H9 (cell line): ENCODE measurements around the gene PJA1. TPM values are rescaled to one million over a fixed set of nuclear protein-coding genes. Genes with fewer than 3 reads are reported as not detected.

Experiments used
- DNase-seq: peaks from one replicate; pipeline ENCODE4 v3.0.0-alpha.2; 2017
- H2AFZ ChIP-seq: one replicate; pipeline ENCODE4 v1.6.1; 2013; ENCODE audit warnings: mild to moderate bottlenecking, low read length, control low read depth, moderate library complexity
- H2AK5ac ChIP-seq: 2 replicates; pipeline ENCODE4 v1.6.1; 2013; ENCODE audit warnings: low read length, control low read depth, mixed read lengths; ENCODE audit not compliant: insufficient read length
- H2BK120ac ChIP-seq: one replicate; pipeline ENCODE4 v1.6.1; 2013; ENCODE audit warnings: low read depth, mild to moderate bottlenecking, low read length, control low read depth, inconsistent platforms; ENCODE audit not compliant: poor library complexity, severe bottlenecking
- H2BK12ac ChIP-seq: 2 replicates; pipeline ENCODE4 v1.6.1; 2013; ENCODE audit warnings: low read length, control low read depth, mixed read lengths, low read depth; ENCODE audit not compliant: insufficient read length
- H2BK15ac ChIP-seq: 2 replicates; pipeline ENCODE4 v1.6.1; 2013; ENCODE audit warnings: low read depth, low read length, control low read depth
- H2BK20ac ChIP-seq: one replicate; pipeline ENCODE4 v1.6.1; 2013; ENCODE audit warnings: low read depth, mild to moderate bottlenecking, low read length, control low read depth, inconsistent platforms; ENCODE audit not compliant: poor library complexity, severe bottlenecking
- H2BK5ac ChIP-seq: 2 replicates; pipeline ENCODE4 v1.6.1; 2013; ENCODE audit warnings: low read length, control low read depth, mixed read lengths; ENCODE audit not compliant: insufficient read length
- H3K14ac ChIP-seq: 2 replicates; pipeline ENCODE4 v1.6.1; 2013; ENCODE audit warnings: low read length, control low read depth; ENCODE audit not compliant: insufficient read depth
- H3K18ac ChIP-seq: 2 replicates; pipeline ENCODE4 v1.6.1; 2013; ENCODE audit warnings: low read depth, mild to moderate bottlenecking, mixed read lengths, low read length, control low read depth; ENCODE audit not compliant: insufficient read length
- H3K23ac ChIP-seq: 2 replicates; pipeline ENCODE4 v1.6.1; 2013; ENCODE audit warnings: low read length, control low read depth, mixed read lengths, low read depth; ENCODE audit not compliant: insufficient read length
- H3K23me2 ChIP-seq: 2 replicates; pipeline ENCODE4 v1.6.1; 2013; ENCODE audit warnings: low read depth, mild to moderate bottlenecking, mixed read lengths, low read length, control low read depth; ENCODE audit not compliant: insufficient read length, poor library complexity, severe bottlenecking
- H3K27ac ChIP-seq: 2 replicates; pipeline ENCODE4 v1.5.1; 2013; ENCODE audit warnings: low read length, control low read depth, mixed read lengths, low read depth; ENCODE audit not compliant: insufficient read length
- H3K27me3 ChIP-seq: 2 replicates; pipeline ENCODE4 v1.6.1; 2013; ENCODE audit warnings: low read length, control low read depth, inconsistent platforms; ENCODE audit not compliant: insufficient read depth
- H3K4ac ChIP-seq: 2 replicates; pipeline ENCODE4 v1.6.1; 2013; ENCODE audit warnings: low read depth, mild to moderate bottlenecking, control low read depth, inconsistent platforms, low read length, moderate library complexity
- H3K4me1 ChIP-seq: 2 replicates; pipeline ENCODE4 v1.6.1; 2013; ENCODE audit warnings: low read length, control low read depth, inconsistent platforms; ENCODE audit not compliant: insufficient read depth
- H3K4me2 ChIP-seq: 2 replicates; pipeline ENCODE4 v1.6.1; 2013; ENCODE audit warnings: low read length, control low read depth, mixed read lengths; ENCODE audit not compliant: insufficient read length, insufficient read depth
- H3K56ac ChIP-seq: 2 replicates; pipeline ENCODE4 v1.6.1; 2013; ENCODE audit warnings: low read depth, mild to moderate bottlenecking, mixed read lengths, low read length, control low read depth; ENCODE audit not compliant: insufficient read length
- H3K79me1 ChIP-seq: 2 replicates; pipeline ENCODE4 v1.6.1; 2013; ENCODE audit warnings: low read depth, mild to moderate bottlenecking, moderate library complexity, low read length, control low read depth, inconsistent platforms; ENCODE audit not compliant: insufficient read depth, poor library complexity, severe bottlenecking
- H3K79me2 ChIP-seq: 2 replicates; pipeline ENCODE4 v1.6.1; 2013; ENCODE audit warnings: low read length, control low read depth, inconsistent platforms; ENCODE audit not compliant: insufficient read depth
- H3K9ac ChIP-seq: 2 replicates; pipeline ENCODE4 v1.6.1; 2013; ENCODE audit warnings: low read length, control low read depth, mixed read lengths; ENCODE audit not compliant: insufficient read length; ENCODE audit errors: extremely low read depth
- H3K9me3 ChIP-seq: one replicate; pipeline ENCODE4 v1.6.1; 2013; ENCODE audit warnings: low read depth, low read length, inconsistent platforms; ENCODE audit not compliant: control insufficient read depth
- H3T11ph ChIP-seq: one replicate; pipeline ENCODE4 v1.6.1; 2013; ENCODE audit warnings: mild to moderate bottlenecking, low read length, control low read depth, inconsistent platforms
- H4K20me1 ChIP-seq: one replicate; pipeline ENCODE4 v1.6.1; 2013; ENCODE audit not compliant: control insufficient read depth, insufficient read length, insufficient read depth
- H4K5ac ChIP-seq: 2 replicates; pipeline ENCODE4 v1.6.1; 2013; ENCODE audit warnings: low read depth, mild to moderate bottlenecking, mixed read lengths, low read length, control low read depth; ENCODE audit not compliant: insufficient read length
- H4K8ac ChIP-seq: replicated peaks from 2 replicates; pipeline ENCODE4 v1.6.1; 2013; ENCODE audit warnings: low read length, control low read depth, mixed read lengths, low read depth; ENCODE audit not compliant: insufficient read length
- H4K91ac ChIP-seq: 2 replicates; pipeline ENCODE4 v1.6.1; 2013; ENCODE audit warnings: low read depth, mild to moderate bottlenecking, moderate library complexity, mixed read lengths, low read length, control low read depth; ENCODE audit not compliant: insufficient read length
- H3K27ac Mint-ChIP-seq, 3 experiments: 2 replicates in 2 of 3; 3 replicates in 1 of 3; pipeline ENCODE4 v1.8.0; 2020 to 2021; ENCODE audit warnings: mixed read lengths in 3 of 3, mild to moderate bottlenecking in 1 of 3, moderate library complexity in 1 of 3
- H3K27me3 Mint-ChIP-seq: 2 replicates; pipeline ENCODE4 v1.8.0; 2021; ENCODE audit warnings: low read depth, mild to moderate bottlenecking, moderate library complexity, mixed read lengths
- H3K36me3 Mint-ChIP-seq, 3 experiments: 2 replicates in 2 of 3; 3 replicates in 1 of 3; pipeline ENCODE4 v1.8.0; 2020 to 2021; ENCODE audit warnings: low read depth in 3 of 3, mixed read lengths in 3 of 3; ENCODE audit not compliant: insufficient read depth in 1 of 3
- H3K4me1 Mint-ChIP-seq, 2 experiments: 2 replicates each; pipeline ENCODE4 v1.8.0; 2020; ENCODE audit warnings: mixed read lengths in 2 of 2
- H3K4me3 Mint-ChIP-seq, 2 experiments: 2 replicates in 1 of 2; 3 replicates in 1 of 2; pipeline ENCODE4 v1.8.0; 2020 to 2021; ENCODE audit warnings: mild to moderate bottlenecking in 2 of 2, mixed read lengths in 2 of 2, moderate library complexity in 1 of 2
- H3K9me3 Mint-ChIP-seq, 2 experiments: 2 replicates in 1 of 2; 3 replicates in 1 of 2; pipeline ENCODE4 v1.8.0; 2020; ENCODE audit warnings: mild to moderate bottlenecking in 2 of 2, mixed read lengths in 2 of 2, moderate library complexity in 1 of 2
- WGBS: extraction: QIAGEN DNeasy Blood & Tissue Kit; methylation state at CpG from one replicate; pipeline ENCODE4 v1.1.7; 2013; ENCODE audit warnings: missing lambda C conversion rate, low lambda C conversion rate, mixed read lengths; ENCODE audit not compliant: insufficient read length; ENCODE audit errors: extremely low coverage; 5-methylcytosine and 5-hydroxymethylcytosine counted together
- total RNA-seq: library from RNA; stranded (reverse); gene quantifications from 2 replicates; pipeline ENCODE4 v1.2.1, GENCODE V29; 2021
- TF ChIP-seq, protein P1 (sequence below): fragments of 200-600 bp; sonication (generic); conservative IDR thresholded peaks from 3 replicates; pipeline ENCODE4 v1.8.0; 2021; ENCODE audit warnings: antibody characterized with exemption, mild to moderate bottlenecking

PJA1 gene
- total RNA-seq, 1 experiment from 2014 or later, result 41.4 TPM

- Histone ChIP-seq H3K27ac (no peak overlapping the region), H3K79me1 (no peaks in the 10 kb centered on the region), H2BK20ac (no peak overlapping the region), H3K23me2 (no peaks in the 10 kb centered on the region), H3K79me2 (no peaks in the 10 kb centered on the region), H3K9ac (no peak overlapping the region), H4K8ac (no peak overlapping the region), H3K18ac (no peak overlapping the region), H3K4ac (no peak overlapping the region), H4K91ac (no peak overlapping the region), H3K4me2 (no peak overlapping the region), H2BK120ac (no peak overlapping the region), H2BK15ac (no peak overlapping the region), H2BK5ac (no peak overlapping the region), H2AK5ac (no peak overlapping the region), H2BK12ac (no peak overlapping the region), H3T11ph (no peak overlapping the region), H3K56ac (no peak overlapping the region), H3K9me3 (no peaks in the 10 kb centered on the region), H3K14ac (no peak overlapping the region), H3K23ac (no peak overlapping the region), H3K4me1 (no peaks in the 10 kb centered on the region), H4K20me1 (no peaks in the 10 kb centered on the region), H2AFZ (no peak overlapping the region), H3K27me3 (no peaks in the 10 kb centered on the region), H4K5ac (no peak overlapping the region)
- no peak overlapping the region for H3K27ac Mint-ChIP-seq
- H3K4me3 Mint-ChIP-seq, result no peak overlapping the region
- H3K4me1 Mint-ChIP-seq, result peaks cover 10 to 18% of the 10 kb centered on the region in 2 experiments
- H3K36me3 Mint-ChIP-seq, result peaks cover 0 to 7% (median 2%) of the 10 kb centered on the region in 3 experiments; a peak in 3 of 7 replicates
- H3K9me3 Mint-ChIP-seq, result peaks cover 66 to 73% of the 10 kb centered on the region in 2 experiments
- DNase-seq, result no peak
- TF ChIP-seq, protein P1, sequence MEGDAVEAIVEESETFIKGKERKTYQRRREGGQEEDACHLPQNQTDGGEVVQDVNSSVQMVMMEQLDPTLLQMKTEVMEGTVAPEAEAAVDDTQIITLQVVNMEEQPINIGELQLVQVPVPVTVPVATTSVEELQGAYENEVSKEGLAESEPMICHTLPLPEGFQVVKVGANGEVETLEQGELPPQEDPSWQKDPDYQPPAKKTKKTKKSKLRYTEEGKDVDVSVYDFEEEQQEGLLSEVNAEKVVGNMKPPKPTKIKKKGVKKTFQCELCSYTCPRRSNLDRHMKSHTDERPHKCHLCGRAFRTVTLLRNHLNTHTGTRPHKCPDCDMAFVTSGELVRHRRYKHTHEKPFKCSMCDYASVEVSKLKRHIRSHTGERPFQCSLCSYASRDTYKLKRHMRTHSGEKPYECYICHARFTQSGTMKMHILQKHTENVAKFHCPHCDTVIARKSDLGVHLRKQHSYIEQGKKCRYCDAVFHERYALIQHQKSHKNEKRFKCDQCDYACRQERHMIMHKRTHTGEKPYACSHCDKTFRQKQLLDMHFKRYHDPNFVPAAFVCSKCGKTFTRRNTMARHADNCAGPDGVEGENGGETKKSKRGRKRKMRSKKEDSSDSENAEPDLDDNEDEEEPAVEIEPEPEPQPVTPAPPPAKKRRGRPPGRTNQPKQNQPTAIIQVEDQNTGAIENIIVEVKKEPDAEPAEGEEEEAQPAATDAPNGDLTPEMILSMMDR, result no peak
- no CpG with 5 or more reads among the region's 4 CpGs for WGBS
- peaks cover 47% of the 10 kb centered on the region for H3K27me3 Mint-ChIP-seq
Observed at GRCh38 chrX:69182818-69183380, 17.6 kb upstream of the PJA1 start.
